Fibroblast of lung (primary cell): ENCODE data around the gene NR3C1. TPM values are rescaled to one million over a fixed set of nuclear protein-coding genes. Genes with fewer than 3 reads are reported as not detected.

Source experiments
- DNase-seq, 2 donors: peaks; one replicate each; pipeline versions ENCODE4 v3.0.0 to v3.0.0-alpha.2; 2010; ENCODE audit warnings: low read depth in 2 of 2
- H2AFZ ChIP-seq: 2 replicates; pipeline ENCODE4 v1.5.1; 2012; ENCODE audit warnings: low read length, control low read depth, inconsistent platforms
- H3K27ac ChIP-seq: 2 replicates; pipeline ENCODE4 v1.5.1; 2011; ENCODE audit warnings: low read length, control low read depth; ENCODE audit not compliant: insufficient read depth
- H3K27me3 ChIP-seq: 2 replicates; pipeline ENCODE4 v1.5.1; 2011; ENCODE audit warnings: mild to moderate bottlenecking, low read length; ENCODE audit not compliant: control insufficient read depth, insufficient read depth
- H3K36me3 ChIP-seq: 2 replicates; pipeline ENCODE4 v1.5.1; 2011; ENCODE audit warnings: low read length; ENCODE audit not compliant: control insufficient read depth, insufficient read depth
- H3K4me1 ChIP-seq: 2 replicates; pipeline ENCODE4 v1.5.1; 2011; ENCODE audit warnings: low read length; ENCODE audit not compliant: control insufficient read depth, insufficient read depth; ENCODE audit errors: extremely low read depth
- H3K4me2 ChIP-seq: 2 replicates; pipeline ENCODE4 v1.5.1; 2011; ENCODE audit warnings: low read length, control low read depth; ENCODE audit not compliant: insufficient read depth; ENCODE audit errors: extremely low read depth
- H3K4me3 ChIP-seq, 4 experiments: fragments of 200-600 bp in 1 of 4; sonication (generic) in 1 of 4; replicated peaks in 1 of 4; 2 replicates each; pipeline ENCODE4 v1.5.1; 2011 to 2016; ENCODE audit warnings: low read length in 4 of 4, low read depth in 3 of 4, mild to moderate bottlenecking in 3 of 4, control low read depth in 2 of 4, inconsistent platforms in 1 of 4, mixed read lengths in 1 of 4; ENCODE audit not compliant: insufficient read depth in 1 of 4; ENCODE audit errors: control extremely low read depth in 1 of 4
- H3K79me2 ChIP-seq: 2 replicates; pipeline ENCODE4 v1.5.1; 2012; ENCODE audit warnings: mild to moderate bottlenecking, low read length, inconsistent platforms; ENCODE audit not compliant: control insufficient read depth, insufficient read depth
- H3K9ac ChIP-seq: 2 replicates; pipeline ENCODE4 v1.5.1; 2011; ENCODE audit warnings: mild to moderate bottlenecking, low read length, control low read depth; ENCODE audit not compliant: insufficient read depth
- H3K9me3 ChIP-seq: 2 replicates; pipeline ENCODE4 v1.5.1; 2012; ENCODE audit warnings: low read depth, low read length; ENCODE audit not compliant: control insufficient read depth, insufficient read depth
- H4K20me1 ChIP-seq: 2 replicates; pipeline ENCODE4 v1.5.1; 2011; ENCODE audit warnings: low read length; ENCODE audit not compliant: control insufficient read depth, insufficient read depth; ENCODE audit errors: extremely low read depth
- CTCF ChIP-seq, 2 donors: IDR thresholded peaks in 1 of 2; conservative IDR thresholded peaks in 1 of 2; 1 replicate in 1 of 2; 2 replicates in 1 of 2; pipeline ENCODE4 v1.5.1; 2011 to 2012; ENCODE audit warnings: low read length in 2 of 2, control low read depth in 1 of 2, inconsistent platforms in 1 of 2, low read depth in 1 of 2, mild to moderate bottlenecking in 1 of 2
- EZH2 ChIP-seq: IDR thresholded peaks from 2 replicates; pipeline ENCODE4 v1.5.1; 2012; ENCODE audit warnings: low read length, control low read depth, mild to moderate bottlenecking; ENCODE audit errors: missing control alignments
- polyA plus RNA-seq, 2 donors: library from polyadenylated mRNA; depleted of rRNA in 1 of 2; stranded (reverse) in 1 of 2; unstranded in 1 of 2; fragments of >200 nt; gene quantifications; 2 replicates each; pipeline ENCODE4 v1.2.1, GENCODE V29; 2011 to 2012; ENCODE audit warnings: missing spikeins in 1 of 2
- total RNA-seq: library from RNA; depleted of rRNA; stranded (reverse); fragments of >200 nt; gene quantifications from 2 replicates; pipeline ENCODE4 v1.2.1, GENCODE V29; 2014

Gene NR3C1
- total and polyA plus RNA-seq, 2 donors (not counting 1 experiment from before 2014, with no cell fraction given) = 85.3 to 126 TPM

GRCh38 chr5:143352691-143353090, 50.8 kb downstream of the NR3C1 start:
- Histone ChIP-seq H3K27me3 (no peaks in the 10 kb centered on the region), H3K36me3 (no peaks in the 10 kb centered on the region), H3K4me1 (peaks cover 21% of the 10 kb centered on the region), H3K4me3 (no peak overlapping the region), H3K9me3 (no peaks in the 10 kb centered on the region), H4K20me1 (no peaks in the 10 kb centered on the region), H3K9ac (no peak overlapping the region), H2AFZ (no peak overlapping the region), H3K4me2 (peak overlapping the region; percentile 30), H3K79me2 (peaks cover 98% of the 10 kb centered on the region), H3K27ac (no peak overlapping the region)
- DNase-seq = no peak
- no peak for TF ChIP-seq EZH2
- no peak for TF ChIP-seq CTCF (conservative IDR thresholded peaks at IDR 0.05 in 1 of 2, IDR thresholded peaks at IDR 0.05 in 1 of 2; ENCODE audit: low read depth in 1 of 2, low read length in 2 of 2)

GRCh38 chr5:143350751-143351602, 52.5 kb downstream of the NR3C1 start:
- Histone ChIP-seq H3K4me1 (peaks cover 21% of the 10 kb centered on the region), H3K9me3 (no peaks in the 10 kb centered on the region), H3K36me3 (no peaks in the 10 kb centered on the region), H3K4me3 (no peak overlapping the region), H3K9ac (no peak overlapping the region), H3K27ac (peak overlapping the region; percentile 14), H4K20me1 (no peaks in the 10 kb centered on the region), H3K27me3 (no peaks in the 10 kb centered on the region), H2AFZ (no peak overlapping the region), H3K4me2 (no peak overlapping the region), H3K79me2 (peaks cover 100% of the 10 kb centered on the region)
- no peak for TF ChIP-seq EZH2
- no peak for TF ChIP-seq CTCF (conservative IDR thresholded peaks at IDR 0.05 in 1 of 2, IDR thresholded peaks at IDR 0.05 in 1 of 2; ENCODE audit: low read depth in 1 of 2, low read length in 2 of 2)
- DNase-seq = peak; percentile 82 to 92

- no peak overlapping the region for H3K4me3 ChIP-seq
- no peaks in the 10 kb centered on the region for H4K20me1 ChIP-seq
- no peak for TF ChIP-seq EZH2
- TF ChIP-seq CTCF (conservative IDR thresholded peaks at IDR 0.05 in 1 of 2, IDR thresholded peaks at IDR 0.05 in 1 of 2; ENCODE audit: low read depth in 1 of 2, low read length in 2 of 2) = no peak
- peak overlapping the region; percentile 0 for H3K27ac ChIP-seq
- no peaks in the 10 kb centered on the region for H3K9me3 ChIP-seq
- no peak for DNase-seq
- H3K27me3 ChIP-seq = no peaks in the 10 kb centered on the region
- H3K4me1 ChIP-seq = peaks cover 19% of the 10 kb centered on the region
- H3K4me2 ChIP-seq = no peak overlapping the region
- peaks cover 99% of the 10 kb centered on the region for H3K79me2 ChIP-seq
- H3K9ac ChIP-seq = no peak overlapping the region
- no peak overlapping the region for H2AFZ ChIP-seq
- H3K36me3 ChIP-seq = no peaks in the 10 kb centered on the region
Measured at GRCh38 chr5:143350341-143350740, 53.1 kb downstream of the NR3C1 start.
